HG02623 (cell line): ENCODE measurements around the gene SRC.

Source experiments
- ATAC-seq: cut with Tn5 transposase; IDR thresholded peaks from one replicate; pipeline ENCODE4 v1.9.1; 2021; ENCODE audit warnings: moderate library complexity; ENCODE audit not compliant: unreplicated experiment

Gene SRC

DNA sequence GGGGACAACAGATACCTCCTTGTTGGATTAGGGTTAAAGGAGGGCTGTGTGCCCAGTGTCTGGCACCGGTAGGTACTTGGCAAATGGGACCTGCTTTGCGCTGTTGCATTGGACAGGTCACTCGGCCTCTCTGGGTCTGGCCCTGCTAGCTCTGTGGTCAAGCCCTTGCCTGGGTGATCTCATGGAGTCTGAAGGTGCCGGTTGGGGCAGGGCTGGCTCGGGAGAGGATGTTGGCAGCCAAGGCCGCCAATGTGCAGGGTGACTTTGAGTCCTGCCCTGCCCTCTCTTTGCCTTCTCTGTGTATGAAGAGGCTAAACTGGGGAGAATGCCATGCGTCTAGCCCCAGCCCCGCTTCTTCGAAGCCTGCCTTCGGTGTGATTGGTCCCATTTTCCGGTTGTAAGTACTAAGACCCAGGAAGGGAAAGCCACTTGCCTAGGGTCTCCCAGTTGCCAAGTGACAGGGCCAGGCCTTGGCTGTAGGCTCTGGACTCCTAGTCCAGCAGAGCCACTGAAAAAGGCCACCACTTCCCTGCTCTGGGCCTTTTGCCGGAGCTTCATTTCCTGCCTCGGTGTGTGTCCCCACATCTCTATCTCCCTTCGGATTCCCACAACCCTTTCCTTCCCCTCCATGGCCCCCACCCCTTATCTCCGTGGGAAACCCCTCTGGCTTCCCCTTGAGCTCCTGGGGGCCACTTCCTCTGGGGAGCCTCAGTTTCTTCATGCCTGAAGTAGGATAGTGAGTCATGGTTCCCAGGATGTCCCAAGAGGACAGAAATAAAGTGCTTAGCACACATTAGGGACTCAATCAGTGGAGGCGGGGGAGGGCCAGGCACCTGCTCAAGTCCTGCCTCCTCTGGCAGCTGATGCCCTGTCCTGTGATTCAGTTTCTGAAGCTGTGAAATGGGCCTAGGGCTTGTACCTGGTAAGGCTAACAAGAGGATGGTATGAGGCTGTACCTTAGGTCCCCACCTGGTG is 3.9 kb downstream of the SRC start:
- ATAC-seq = no peak

DNA sequence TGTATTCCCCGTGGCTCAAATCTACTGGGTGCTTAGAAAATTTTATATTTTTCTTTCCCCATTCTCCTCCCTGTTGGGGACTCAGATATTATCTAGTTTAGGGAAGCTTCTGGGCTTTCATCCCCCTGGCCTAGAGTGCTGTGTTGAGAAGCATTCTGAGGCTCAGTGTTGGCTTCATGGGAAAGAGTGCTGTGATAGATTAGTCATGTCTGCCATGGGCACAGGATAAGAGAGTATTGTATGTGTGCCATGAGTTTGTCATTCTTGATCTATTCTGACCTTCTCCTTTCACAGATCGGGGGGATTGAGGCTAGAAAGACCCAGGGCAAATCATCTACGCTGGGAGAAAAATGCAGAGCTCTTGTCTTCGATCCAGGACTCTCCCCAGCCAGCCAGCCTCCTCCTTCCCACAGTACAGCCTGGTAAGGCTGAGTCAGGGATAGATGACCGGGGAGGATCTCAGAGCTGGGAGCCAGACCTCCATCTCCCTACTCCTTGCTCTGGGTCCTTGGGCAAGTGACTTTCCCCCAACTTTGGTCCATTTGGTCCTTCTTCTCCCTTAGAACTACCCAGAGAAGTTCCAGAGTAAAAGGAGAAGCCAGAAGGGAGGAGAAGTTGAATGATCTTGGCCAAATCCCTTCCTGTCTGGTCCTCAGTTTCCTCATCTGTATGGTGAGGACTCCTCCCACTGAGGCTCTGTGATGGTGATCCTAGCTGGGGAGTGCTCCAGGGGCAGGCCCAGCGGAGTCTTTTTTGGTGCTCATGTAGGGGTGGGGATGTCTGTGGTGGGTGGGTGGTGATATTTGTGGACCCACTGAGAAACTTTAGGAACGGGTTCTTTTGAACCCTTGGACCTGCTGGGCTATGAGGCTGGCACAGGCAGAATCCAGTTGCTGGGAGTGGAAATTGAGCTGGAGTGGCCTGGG is 5.0 kb downstream of the SRC start:
- no peak for ATAC-seq

DNA sequence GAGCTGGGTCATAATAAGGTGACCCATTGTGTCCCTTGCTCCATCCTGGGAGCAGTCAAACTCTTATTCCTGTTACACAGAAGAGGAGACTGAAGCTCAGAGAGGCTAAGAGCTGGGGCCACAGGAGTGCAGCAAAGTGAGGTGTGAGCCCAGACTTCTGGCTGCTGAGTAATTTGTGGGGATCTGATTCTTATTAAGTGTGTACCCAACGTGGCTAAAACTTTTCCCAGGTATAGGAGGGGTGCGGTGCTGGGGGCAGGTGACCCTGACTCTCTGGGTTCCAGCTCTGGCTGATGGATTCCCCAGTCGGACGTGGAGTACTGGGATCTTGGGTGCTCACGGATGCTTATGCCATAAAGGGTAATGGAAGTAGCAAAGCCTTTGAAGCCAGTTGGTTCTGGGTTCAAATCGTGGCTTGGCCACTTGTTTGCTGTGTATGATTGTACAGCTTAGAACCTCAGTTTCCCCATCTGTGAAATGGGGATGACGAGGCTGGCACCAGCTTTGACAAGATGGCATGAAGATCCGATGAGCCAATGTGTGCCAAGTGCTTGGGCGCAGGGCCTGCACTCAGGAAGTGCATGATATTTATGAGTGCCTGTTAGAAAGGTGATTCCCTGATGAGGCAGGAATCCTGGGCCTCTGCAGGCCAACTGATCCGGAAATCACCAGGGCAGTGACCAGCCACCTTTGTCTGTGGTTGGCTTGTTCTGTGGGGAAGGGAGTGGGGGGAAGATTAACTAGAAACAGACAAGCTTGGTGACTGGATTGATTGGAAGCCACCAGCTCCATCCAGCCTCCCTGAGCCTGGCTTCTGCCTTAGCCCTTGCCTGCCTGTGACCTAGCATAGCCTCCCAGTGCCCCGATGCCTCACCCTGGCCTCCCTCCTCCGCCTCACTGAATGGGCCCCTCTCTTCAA is 6.0 kb downstream of the SRC start:
- no peak for ATAC-seq

DNA sequence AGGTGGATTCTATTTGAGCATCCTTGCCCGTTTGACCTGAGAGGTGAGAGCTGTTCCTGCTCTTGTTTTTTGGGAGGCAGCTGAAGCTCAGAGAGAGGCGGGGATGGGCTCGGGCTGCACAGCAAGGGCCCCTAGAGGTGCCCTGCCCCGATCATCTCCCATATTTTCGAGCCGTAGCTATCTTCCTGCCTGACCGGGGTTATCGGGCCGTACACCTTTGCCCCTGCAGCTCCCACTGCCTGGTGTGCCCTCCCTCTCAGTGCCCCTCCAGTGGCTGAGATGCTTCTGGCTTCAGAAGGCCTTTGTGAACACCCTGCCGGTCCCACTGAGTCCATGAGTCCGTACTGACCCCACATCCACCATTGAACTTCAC is 6.7 kb downstream of the SRC start:
- no peak for ATAC-seq

DNA sequence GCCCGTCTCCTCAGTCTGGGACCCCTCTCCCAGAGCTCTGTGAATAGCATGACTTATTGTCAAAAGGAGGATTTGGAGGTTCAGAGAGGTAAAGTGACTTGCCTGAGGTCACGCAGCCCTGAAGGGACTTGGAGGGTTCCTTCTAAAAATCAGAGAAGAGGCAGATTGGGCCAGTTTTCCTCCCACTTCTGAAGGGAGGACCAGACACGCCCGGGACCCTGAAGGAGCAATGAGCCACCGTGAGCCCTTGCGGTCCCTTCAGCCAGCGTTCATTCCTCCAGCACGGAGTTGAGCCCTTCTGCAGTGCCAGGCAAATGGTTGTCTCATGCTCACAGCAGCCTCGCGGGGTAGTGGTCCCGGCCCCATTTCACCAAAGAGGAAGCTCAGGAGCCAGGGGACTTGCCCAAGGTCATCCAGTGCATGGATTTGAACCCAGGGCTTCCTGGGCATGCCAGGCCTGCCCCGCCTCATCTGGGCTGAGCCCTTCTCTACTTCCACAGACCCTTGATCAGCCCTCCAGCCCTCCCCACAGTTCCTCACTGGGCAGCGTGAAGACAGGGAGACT is 7.4 kb downstream of the SRC start:
- no peak for ATAC-seq

DNA sequence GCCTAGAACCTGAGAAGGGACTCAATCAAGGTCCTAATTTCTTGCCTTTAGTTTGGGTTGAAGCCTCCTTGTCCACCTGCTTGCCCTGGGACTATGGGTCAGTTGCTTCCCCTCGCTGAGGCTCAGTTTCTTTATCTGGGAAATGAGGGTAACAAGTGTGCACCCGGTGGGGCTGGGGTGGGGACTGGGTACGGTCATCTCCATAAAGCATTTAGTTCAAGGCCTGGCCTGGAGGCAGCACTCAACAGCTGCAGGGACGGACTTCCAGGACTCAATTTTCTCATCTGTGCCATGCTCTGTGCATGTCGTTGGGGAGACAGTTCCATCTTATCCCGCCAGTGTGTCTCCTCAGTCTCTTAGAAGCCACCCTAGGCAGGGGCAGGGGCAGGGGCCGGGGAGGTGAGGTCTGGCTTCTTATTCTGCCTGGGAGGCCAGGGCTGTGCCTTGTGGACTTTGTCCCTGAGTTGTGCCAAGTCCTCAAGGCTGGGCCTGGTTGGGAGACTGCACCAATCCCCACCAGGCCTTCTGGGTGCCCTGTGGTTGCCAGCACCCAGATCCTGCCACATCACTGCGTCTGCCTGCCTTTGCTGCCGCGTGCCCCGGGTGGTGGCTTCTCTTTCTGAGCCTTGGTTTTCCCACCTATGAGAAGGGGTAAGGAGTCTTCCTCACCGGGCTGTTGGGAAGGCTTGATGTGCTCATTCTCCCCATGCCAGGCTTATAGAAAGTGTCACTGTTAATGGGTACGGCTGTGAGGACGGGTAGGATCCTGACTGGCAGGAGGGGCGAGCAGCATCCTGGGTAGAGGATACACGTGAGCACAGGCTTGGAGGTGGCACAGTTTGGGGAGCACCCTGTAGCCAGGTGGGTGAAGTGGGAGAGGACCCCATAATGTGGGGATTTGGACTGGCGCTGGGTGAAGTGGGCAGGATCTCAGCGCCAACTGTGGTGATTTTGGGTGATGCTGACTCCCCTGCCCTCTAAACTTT is 8.6 kb downstream of the SRC start:
- ATAC-seq = no peak

DNA sequence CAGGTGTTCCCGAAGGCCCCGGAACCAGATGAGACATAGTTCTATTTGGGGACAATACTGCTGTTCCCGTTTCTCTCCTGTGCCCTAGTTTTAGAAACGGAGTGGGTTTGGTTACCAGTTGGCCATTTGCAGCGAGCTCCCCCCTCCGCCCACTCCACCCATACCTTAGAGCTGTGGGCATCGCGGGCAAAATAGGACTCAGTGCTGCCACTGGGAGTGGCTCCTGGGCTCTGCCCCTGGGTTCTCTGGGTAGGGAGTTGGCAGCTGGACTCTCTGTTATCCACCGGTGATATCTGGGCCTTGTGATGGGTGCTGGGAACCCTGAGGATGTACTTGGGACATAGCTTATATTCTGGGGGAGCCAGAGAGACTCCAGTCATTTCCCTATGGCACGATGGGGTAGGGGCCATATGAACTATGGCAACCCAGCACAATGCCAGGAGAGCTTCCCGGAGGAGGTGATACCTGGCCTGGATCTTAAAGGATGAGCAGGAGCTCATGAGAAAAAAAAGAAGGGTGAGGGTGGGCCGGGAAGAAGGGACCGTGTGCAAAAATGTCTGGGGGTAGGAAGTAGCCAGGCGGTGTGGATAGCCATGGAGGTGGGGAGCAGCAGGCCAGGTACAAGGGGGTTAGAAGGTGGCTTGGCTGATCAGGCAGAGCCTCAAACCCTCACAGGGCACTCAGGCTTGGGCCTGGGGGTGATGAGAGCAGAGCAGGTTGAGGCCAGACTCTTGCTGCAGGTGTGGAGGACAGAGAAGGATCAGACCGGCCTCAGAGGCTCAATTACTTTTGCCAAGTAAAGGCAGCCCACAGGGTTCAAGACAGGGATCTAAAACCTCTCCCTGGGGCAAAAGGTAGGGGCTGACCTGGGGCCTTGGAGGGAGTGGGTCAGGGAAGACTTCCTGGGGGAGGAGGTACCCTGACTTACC is 9.6 kb downstream of the SRC start:
- ATAC-seq = no peak

DNA sequence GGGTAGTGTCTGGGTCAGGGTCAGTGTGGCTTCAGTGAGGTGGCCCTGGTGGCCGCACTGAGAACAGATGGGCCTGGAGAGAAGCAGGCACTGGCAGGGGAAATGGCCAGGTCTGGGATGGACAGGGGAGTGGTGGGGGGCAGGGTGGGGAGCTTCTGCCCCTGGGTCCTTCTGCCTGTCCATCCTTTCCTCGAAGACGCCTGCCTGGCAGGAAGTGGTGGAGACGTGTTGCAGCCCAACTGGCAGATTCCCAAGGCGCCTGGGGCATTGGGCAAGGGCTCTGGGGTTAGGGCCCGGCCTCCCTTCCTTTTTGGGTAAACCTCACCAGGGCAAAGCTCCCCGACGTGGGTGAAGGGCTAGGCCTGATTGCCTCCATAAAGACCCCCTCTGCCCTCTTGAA is 10.4 kb downstream of the SRC start:
- ATAC-seq = no peak

DNA sequence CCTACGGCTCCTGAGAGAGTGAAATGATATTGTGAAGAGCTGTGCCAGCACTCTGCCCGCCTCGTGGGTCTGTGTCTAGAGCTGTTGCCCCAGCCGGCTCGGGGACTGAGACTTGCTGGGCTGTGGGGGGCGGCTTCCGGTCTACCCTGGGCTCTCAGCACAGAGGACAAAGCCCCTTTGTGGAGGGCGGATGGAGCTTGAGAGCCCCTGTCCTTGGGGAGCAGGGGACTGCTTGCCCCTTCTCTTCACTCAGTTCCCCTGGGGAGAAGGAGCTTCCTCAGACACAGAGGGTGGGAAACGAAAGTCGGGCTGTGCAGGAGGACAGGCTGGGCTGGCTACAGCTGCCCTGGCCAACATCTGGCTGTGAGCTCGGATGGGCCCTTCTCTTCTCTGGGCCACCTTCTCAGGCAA is 11.0 kb downstream of the SRC start:
- no peak for ATAC-seq

DNA sequence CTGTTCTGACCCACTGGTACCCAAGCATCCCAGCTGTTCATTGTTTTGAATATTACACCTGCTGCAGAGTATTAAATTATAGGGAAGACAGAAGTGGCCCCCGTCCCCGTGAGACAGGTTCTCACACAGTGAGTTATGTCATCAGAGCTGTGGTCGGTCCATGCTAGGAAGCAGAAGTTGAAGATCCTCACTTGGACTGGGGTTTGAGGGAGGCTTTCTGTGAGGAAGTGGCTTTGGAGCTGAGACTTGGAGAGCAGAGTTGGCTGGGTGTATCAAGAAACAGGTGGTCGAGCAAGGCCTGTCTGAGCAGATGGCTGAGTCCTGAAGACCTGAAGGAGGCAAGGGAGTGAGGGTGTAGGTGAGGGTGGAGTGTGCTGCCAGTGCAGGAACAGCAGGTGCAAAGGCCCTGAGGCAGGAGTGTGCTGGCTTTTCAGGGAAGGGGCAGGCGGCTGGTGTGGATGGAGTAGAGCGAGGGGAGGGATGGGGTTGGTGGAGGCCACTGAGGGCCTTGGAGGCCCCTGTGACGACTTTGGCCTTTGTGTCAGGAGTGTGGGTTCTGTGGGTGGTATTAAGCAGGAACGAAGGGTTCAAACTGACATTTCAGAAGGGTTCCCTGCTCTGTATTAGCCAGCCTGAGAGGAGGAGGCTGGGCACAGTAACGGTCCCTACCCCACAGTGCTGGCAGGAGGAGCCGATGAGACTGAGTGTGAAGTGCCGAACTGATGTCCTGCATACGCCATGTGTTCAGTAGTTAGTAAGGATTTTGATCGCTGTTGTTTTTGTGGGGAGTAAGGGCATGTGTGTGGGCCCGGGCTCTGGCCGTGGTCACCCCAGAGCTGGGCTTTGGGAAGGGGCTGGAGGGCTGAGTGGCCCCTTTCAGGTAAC is 11.8 kb downstream of the SRC start:
- ATAC-seq = no peak

DNA sequence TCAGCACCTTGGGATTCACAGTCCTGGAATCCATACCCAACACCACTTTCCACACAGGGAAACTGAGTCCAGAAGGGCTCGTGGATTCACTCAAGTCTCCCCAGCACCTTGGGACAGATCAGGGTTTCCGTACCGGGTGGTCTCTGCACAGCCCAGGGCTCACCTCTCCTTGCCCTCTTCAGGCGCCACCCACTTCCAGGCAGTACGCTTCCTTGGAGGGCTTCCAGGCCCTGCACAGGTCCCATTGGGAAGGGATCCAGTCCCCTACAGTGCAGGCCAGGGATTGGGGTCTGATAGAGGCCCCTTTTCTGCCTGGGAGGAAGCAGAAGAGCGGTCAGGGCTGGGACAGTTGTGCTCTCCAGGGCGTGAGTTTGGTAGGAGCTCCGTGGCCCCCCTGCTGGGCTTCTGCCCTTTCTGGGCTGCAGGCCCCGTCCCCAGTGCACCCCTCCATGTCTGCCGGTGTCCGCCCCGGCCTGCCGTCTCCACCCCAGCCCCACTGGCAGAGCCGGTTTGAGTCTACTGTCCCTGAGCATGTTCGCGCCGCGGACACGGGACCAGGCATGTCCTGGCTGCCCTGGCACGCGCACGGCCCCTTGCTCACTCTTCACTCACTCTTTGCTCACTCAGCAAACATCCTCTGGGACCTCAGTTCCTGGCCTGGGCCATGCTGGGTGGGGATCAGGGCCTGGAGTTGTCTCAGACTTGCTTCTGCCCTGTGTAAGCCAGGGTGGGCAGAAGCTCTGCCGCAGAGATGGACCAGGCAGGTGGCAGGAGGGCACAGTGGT is 12.6 kb downstream of the SRC start:
- ATAC-seq = no peak

DNA sequence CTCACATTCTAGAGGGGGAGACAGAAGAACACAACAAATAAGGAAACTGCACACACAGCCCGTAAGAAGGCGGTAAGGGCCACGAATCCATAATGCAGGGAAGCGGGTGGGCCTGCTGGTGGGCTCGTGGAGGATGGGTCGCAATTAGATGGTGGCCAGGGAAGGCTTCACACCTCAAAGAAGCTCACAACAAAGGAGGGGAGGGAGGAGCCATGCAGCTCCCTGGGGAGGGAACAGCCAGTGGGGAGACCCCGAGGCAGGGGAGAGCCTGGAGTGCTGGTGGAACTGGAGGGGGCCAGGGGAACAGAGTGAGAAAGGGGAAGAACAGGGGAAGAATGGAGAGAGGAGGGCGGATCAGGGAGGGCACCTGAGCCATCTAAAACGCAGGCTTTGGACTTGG is 13.4 kb downstream of the SRC start:
- no peak for ATAC-seq

DNA sequence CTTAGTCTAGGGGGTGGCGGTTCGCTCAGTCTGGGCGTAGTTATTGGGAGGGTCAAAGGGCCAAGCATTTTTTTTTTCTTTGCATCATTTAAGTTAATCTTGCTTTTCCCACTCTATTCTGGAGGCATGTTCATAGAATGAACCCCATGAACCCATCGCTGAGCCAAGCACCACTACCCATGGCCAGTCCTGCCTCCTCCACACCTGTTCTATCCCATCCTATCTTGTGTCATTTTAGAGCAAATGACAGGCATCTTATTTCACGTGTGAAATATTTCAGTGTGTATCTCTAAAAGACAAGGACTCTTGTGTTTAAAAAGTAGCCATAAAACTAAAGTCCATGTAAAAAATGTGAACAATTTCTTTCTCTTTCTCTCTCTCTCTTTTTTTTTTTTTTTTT is 13.9 kb downstream of the SRC start:
- no peak for ATAC-seq

DNA sequence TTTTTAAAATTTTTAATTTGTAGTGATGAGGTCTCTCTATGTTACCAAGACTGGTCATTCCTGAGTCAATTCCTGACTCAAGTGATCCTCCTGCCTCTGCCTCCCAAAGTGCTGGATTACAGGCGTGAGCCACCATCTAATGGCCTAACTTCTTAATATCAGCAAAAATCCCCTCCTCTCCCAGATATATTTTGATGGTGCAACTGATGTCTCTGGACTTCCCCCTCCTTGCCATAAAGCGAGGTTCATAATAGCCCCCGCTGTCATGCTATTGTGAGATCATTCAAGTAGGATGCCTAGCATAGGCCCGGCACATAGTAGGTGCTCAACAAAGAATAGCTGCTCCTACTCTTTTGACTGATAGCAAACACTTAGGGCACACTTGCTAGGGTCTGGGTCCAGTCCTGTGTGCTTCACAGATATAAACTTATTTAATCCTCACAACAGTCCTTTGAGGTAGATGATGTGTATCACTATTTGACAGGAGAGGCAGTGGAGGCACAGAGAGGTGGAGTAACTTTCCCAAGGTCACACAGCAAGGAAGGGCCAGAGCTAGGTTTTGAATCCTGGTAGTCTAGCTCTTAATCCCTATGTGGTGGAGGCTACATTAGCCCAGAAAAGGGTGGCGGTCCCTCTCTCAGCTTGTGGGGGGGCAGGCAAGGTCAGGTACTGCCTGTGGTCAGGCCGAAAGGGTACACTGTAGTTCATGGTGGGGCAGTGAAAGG is 14.6 kb downstream of the SRC start:
- no peak for ATAC-seq

DNA sequence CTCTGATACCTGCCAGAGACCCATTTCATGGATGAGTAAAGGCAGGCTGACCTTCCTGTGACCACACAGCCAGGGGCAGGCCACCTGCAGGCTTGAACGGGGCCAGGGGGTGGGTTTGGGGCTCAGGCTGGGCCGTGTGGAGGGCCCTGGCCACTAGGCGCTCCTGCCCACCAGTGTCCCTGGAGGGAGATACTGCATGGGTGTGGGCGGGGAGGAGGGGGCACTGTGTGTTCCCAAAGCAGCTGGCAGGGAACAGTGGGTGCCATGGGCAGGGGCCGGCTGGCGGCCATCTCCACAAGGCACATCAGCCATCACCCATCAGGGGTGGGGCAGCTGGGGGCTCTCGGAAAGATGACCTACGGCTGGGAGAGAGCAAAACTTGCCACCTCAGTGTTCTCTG is 15.4 kb downstream of the SRC start:
- no peak for ATAC-seq
